ENCODE results near the gene C6orf132. TPM values are rescaled to one million over a fixed set of nuclear protein-coding genes. Genes with fewer than 3 reads are reported as not detected.

Gene C6orf132
- total RNA-seq, 4 donors from 2014 or later, result 0.05 to 0.16 TPM; not detected in 2

DNA sequence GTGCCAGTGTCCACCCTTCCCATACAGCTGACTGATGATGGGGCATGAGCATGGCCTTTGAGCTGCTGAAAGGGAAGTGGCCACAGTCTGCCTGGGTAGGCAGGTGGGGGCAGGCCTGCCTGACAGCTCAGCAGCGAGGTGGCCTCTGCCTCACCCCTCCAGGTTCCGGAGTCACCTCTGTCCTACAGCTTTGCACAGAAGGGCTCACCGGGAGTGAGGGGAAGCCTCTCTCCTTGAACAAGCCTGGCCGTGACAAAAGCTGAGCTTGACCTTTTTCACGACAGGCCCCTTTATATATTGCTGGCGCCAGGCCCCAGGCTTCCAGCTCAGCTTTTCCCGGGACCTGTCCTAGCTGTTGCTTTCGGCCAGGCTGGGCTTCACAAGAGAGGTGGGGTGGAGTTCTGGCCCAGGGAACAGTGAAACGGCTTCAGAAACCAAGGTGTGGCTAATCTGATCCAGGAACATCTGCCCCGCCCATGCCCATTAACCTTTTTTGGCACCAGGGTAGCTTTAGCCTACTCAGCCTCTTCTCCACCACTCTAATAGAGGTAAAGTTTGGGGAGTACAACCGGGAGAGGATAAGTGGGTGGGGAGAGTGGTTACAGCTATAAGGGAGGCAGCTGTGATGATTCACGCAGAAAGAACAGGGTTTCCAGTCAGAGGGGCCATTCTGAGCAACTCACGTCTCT lies 42.9 kb downstream of the C6orf132 start:
- intact Hi-C loops (cut with DNase I; ENCODE audit: low total_unique reads), result no loop called here
- Histone ChIP-seq H3K9me3 (no peaks in the 10 kb centered on the region), H3K27me3 (peaks cover 0 to 5% (median under 1%) of the 10 kb centered on the region in 3 donors), H3K4me3 (no peak overlapping the region), H3K4me1 (no peaks in the 10 kb centered on the region), H3K27ac (no peak overlapping the region), H3K36me3 (no peaks in the 10 kb centered on the region)
- TF ChIP-seq, protein P1, sequence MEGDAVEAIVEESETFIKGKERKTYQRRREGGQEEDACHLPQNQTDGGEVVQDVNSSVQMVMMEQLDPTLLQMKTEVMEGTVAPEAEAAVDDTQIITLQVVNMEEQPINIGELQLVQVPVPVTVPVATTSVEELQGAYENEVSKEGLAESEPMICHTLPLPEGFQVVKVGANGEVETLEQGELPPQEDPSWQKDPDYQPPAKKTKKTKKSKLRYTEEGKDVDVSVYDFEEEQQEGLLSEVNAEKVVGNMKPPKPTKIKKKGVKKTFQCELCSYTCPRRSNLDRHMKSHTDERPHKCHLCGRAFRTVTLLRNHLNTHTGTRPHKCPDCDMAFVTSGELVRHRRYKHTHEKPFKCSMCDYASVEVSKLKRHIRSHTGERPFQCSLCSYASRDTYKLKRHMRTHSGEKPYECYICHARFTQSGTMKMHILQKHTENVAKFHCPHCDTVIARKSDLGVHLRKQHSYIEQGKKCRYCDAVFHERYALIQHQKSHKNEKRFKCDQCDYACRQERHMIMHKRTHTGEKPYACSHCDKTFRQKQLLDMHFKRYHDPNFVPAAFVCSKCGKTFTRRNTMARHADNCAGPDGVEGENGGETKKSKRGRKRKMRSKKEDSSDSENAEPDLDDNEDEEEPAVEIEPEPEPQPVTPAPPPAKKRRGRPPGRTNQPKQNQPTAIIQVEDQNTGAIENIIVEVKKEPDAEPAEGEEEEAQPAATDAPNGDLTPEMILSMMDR (IDR thresholded peaks at IDR 0.05 in 4 of 5, conservative IDR thresholded peaks at IDR 0.05 in 1 of 5), result no peak
- TF ChIP-seq POLR2A (IDR thresholded peaks at IDR 0.05), result no peak
- DNase-seq (no peak), ATAC-seq (peak in 1 of 2 donors; percentile 13)
- in situ Hi-C loops (cut with MboI; ENCODE audit: low sequenced_read_pairs in 4 of 4), result loop anchor here in 2 of 4 donors (25.0 kb wide), 1 partner anchor 438 kb away; no protein-coding TSS in a partner anchor

DNA sequence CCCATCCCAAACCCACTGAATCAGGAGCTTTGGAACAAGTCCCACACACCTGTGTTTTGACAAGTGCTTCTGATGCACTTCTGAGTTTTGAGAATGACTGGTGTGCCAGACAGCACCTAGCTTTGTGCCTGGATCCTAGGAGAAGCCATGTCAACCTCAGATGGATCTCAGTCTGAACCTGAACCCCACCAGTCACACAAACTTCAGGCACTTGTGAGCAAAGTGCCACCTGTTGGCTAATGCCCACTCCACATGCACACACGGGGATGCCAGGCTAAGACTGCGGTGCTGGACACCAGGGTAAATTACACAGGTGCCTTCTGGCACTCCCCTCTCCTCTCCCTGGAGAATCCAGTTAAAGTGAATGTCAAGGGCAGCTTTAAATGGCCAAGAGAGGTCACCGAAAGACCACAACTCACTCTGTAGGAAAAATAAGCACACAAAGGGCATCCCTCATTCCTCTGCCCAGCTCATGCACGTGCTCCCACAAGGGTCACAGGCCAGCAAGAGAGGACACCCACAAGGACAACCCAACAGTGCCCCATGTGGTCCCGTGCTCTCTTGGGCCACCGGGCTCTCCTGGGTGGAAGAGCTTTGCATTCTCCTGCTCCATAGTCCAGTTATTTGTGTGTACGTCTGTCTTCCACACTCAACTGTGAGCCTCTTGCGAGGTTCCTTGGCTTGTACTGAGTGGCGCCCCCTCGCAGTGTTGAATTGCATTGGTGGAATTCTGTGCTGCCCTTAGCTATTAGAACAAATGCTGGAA lies 46.5 kb downstream of the C6orf132 start:
- intact Hi-C loops (cut with DNase I; ENCODE audit: low total_unique reads), result no loop called here

DNA sequence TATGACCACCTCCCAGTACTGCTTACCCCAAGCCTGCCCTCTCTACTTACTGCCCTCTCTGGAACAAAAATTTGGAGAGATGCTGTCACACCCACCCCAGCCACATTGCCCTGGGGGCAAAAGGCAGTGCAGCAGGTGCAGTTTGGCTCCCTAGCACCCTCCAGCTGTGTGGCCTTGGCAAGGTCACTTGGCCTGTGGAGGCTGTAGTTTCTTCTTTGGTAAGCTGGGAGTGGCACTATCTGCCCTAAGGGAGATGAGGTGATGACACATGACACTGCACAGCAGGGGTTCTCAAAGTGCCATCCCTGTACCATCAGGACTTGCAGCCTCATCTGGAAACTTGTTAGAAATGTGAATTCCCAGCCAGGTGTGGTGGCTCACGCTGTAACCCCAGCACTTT lies 47.3 kb downstream of the C6orf132 start:
- Histone ChIP-seq H3K4me1 (no peaks in the 10 kb centered on the region), H3K27me3 (no peaks in the 10 kb centered on the region), H3K36me3 (no peaks in the 10 kb centered on the region), H3K27ac (no peak overlapping the region), H3K9me3 (no peaks in the 10 kb centered on the region), H3K4me3 (no peak overlapping the region)
- intact Hi-C loops (cut with DNase I; ENCODE audit: low total_unique reads), result no loop called here
- no peak for DNase-seq
- TF ChIP-seq, protein P1 (IDR thresholded peaks at IDR 0.05 in 4 of 5, conservative IDR thresholded peaks at IDR 0.05 in 1 of 5), result no peak
- TF ChIP-seq POLR2A (IDR thresholded peaks at IDR 0.05), result no peak
- in situ Hi-C loops (cut with MboI; ENCODE audit: low sequenced_read_pairs in 4 of 4), result loop anchor here in 2 of 4 donors (25.0 kb wide), 1 partner anchor 442 kb away; no protein-coding TSS in a partner anchor
- ATAC-seq, result no peak

More for the DNA sequence above, 46.5 kb downstream of the C6orf132 start:
- no peaks in the 10 kb centered on the region for H3K4me1 ChIP-seq
- no peak for TF ChIP-seq POLR2A (IDR thresholded peaks at IDR 0.05)
- TF ChIP-seq, protein P1 (IDR thresholded peaks at IDR 0.05 in 4 of 5, conservative IDR thresholded peaks at IDR 0.05 in 1 of 5), result no peak
- H3K27me3 ChIP-seq, result no peaks in the 10 kb centered on the region
- no peak overlapping the region for H3K27ac ChIP-seq
- H3K9me3 ChIP-seq, result no peaks in the 10 kb centered on the region
- H3K36me3 ChIP-seq, result no peaks in the 10 kb centered on the region
- no peak overlapping the region for H3K4me3 ChIP-seq
- DNase-seq (no peak), ATAC-seq (no peak)
- in situ Hi-C loops (cut with MboI; ENCODE audit: low sequenced_read_pairs in 4 of 4), result loop anchor here in 2 of 4 donors (25.0 kb wide), 1 partner anchor 441 kb away; no protein-coding TSS in a partner anchor

DNA sequence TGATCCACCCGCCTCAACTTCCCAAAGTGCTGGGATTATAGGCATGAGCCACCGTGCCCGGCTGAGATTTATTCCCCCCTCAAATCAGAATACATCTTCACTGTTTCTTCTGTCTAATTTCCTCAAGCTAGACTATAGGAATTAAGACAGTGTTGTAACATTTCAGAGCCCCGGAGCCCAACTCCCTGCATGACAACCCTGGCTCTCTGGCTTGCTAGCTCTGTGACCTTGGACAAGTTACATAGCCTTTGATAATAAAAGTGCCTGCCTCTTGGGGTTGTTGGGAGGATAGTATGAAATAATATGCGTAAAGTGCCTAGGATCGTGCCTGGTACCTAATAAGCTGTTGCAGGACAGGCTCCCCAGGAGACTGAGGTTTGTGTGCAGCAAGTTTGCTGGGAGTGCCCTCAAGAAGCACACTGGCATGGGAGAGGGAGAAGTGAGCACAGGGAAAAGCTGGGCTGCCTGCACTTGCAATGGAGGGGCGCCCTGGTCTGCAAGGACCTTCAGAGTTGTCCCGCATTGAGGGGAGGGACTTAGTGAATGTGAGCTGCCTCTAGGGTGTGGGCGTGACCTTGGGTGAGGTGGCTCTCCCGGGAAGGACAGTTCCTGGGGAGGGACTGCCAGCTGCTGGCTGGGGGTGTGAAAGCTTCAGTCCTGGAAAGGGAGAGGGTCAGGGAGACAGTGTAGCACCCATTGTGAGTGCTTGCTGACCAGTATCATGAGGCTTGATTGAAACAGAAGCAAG lies 48.7 kb downstream of the C6orf132 start:
- H3K36me3 ChIP-seq, result no peaks in the 10 kb centered on the region
- no peak for TF ChIP-seq POLR2A (IDR thresholded peaks at IDR 0.05)
- TF ChIP-seq, protein P1 (IDR thresholded peaks at IDR 0.05 in 4 of 5, conservative IDR thresholded peaks at IDR 0.05 in 1 of 5), result no peak
- intact Hi-C loops (cut with DNase I; ENCODE audit: low total_unique reads), result no loop called here
- no peak overlapping the region for H3K4me3 ChIP-seq
- no peak overlapping the region for H3K27ac ChIP-seq
- in situ Hi-C loops (cut with MboI; ENCODE audit: low sequenced_read_pairs in 4 of 4), result loop anchor here in 2 of 4 donors (25.0 kb wide), 1 partner anchor 444 kb away; no protein-coding TSS in a partner anchor
- no peaks in the 10 kb centered on the region for H3K4me1 ChIP-seq
- DNase-seq (no peak), ATAC-seq (no peak)
- H3K9me3 ChIP-seq, result no peaks in the 10 kb centered on the region
- H3K27me3 ChIP-seq, result no peaks in the 10 kb centered on the region
